ENCODE data around the gene OTUB1. TPM values are rescaled to one million over a fixed set of nuclear protein-coding genes. Genes with fewer than 3 reads are reported as not detected.

Gene OTUB1
- total and polyA plus RNA-seq, 2 donors (not counting 1 experiment from before 2014, with no cell fraction given): 78.2 to 119 TPM

DNA sequence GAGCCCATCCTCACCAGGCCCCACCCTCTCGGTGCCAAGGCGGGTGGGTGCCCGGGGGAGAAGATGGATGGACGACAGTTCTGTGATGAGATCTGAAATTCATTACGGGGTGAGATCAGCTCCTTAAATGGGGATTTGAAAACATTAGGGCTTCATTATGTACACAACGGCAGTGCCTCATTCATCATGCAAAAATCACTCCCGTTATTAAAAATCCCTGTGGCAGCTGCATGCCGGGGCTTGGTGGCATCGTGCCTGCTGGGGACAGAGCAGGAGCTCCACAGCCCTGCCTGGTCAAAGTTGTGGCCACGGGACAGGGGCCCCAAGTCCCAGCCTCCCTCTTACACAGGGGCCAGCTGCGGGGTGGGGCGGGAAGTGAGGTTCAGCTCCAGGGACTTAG, 20.2 kb downstream of the OTUB1 start:
- CTCF ChIA-PET: interaction anchor here (1.1 kb wide), 1 partner anchor 141 kb away, joined by 4 read pairs; no protein-coding TSS in a partner anchor
- H3K9me3 Mint-ChIP-seq (ENCODE audit: insufficient read depth): no peaks in the 10 kb centered on the region
- intact Hi-C loops (cut with micrococcal nuclease): no loop called here

DNA sequence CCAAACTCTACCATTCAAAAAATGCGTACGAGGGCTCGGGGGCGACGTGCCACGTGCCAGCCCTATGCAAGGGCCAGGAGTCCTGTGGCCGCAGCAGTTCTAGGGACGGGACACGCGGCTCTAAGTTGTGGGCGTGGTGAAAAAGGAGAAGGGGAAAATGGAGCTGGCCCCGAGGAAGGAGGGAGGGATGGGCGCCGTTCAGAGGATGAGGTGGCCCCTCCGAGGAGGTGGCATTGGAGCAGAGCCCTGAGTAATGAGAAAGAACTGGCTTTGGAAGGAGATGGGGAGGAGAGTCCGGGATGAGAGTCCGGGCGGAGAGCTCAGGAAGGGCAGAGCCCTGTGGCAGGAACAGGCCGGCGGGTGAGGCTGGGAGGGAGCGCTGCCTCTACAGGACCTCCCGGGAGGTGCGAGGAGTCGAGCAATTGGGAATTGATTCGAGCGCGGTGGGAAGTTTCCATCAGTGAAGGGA, 21.0 kb downstream of the OTUB1 start:
- Mint-ChIP-seq H3K4me3 (peak overlapping the region; percentile 49), H3K27me3 (peaks cover 26% of the 10 kb centered on the region), H3K27ac (no peak overlapping the region), H3K4me1 (peaks cover 11% of the 10 kb centered on the region), H3K9me3 (ENCODE audit: insufficient read depth) (no peaks in the 10 kb centered on the region)
- ATAC-seq (ENCODE audit: low read depth) (no peak), DNase-seq (no peak)
- Histone ChIP-seq H3K27ac (ENCODE audit: low read length in 2 of 2) (no peak overlapping the region), H3K9ac (ENCODE audit: low read length) (peak overlapping the region; percentile 69), H3K4me1 (ENCODE audit: control insufficient read depth in 2 of 2, insufficient read depth in 2 of 2, low read length in 2 of 2) (peaks cover 15 to 16% of the 10 kb centered on the region in 2 donors), H3K36me3 (replicated peaks in 1 of 2; ENCODE audit: control extremely low read depth in 1 of 2, control insufficient read depth in 1 of 2, extremely low read depth in 1 of 2, insufficient read depth in 2 of 2, low read length in 1 of 2) (no peaks in the 10 kb centered on the region), H3K79me2 (ENCODE audit: control insufficient read depth, insufficient read depth, low read length) (no peaks in the 10 kb centered on the region), H3K4me3 (ENCODE audit: control extremely low read depth in 1 of 5, extremely low read depth in 1 of 5, insufficient read depth in 1 of 5, low read depth in 2 of 5, low read length in 4 of 5) (peak overlapping the region in 2 of 5 experiments; percentile 54 to 62), H3K4me2 (replicated peaks; ENCODE audit: low read depth, low read length, poor library complexity, severe bottlenecking) (peak overlapping the region; percentile 85), H3K9me3 (ENCODE audit: control extremely low read depth in 1 of 3, control insufficient read depth in 2 of 3, insufficient read depth in 1 of 3, low read length in 2 of 3) (peaks cover 0 to 35% (median 0%) of the 10 kb centered on the region in 3 donors), H4K20me1 (ENCODE audit: control insufficient read depth, insufficient read depth, low read length, poor library complexity, severe bottlenecking) (no peaks in the 10 kb centered on the region), H2AFZ (ENCODE audit: insufficient read depth, low read depth, low read length, poor library complexity, severe bottlenecking) (peak overlapping the region; percentile 66), H3K27me3 (replicated peaks in 1 of 4; ENCODE audit: control extremely low read depth in 1 of 4, control insufficient read depth in 3 of 4, insufficient read depth in 4 of 4, low read length in 3 of 4) (peaks cover 0 to 40% (median 15%) of the 10 kb centered on the region in 4 experiments)
- TF ChIP-seq EZH2 (IDR thresholded peaks at IDR 0.05; ENCODE audit: borderline replicate concordance, insufficient read depth, low read depth, low read length, poor library complexity, severe bottlenecking): no peak
- TF ChIP-seq, protein P1, sequence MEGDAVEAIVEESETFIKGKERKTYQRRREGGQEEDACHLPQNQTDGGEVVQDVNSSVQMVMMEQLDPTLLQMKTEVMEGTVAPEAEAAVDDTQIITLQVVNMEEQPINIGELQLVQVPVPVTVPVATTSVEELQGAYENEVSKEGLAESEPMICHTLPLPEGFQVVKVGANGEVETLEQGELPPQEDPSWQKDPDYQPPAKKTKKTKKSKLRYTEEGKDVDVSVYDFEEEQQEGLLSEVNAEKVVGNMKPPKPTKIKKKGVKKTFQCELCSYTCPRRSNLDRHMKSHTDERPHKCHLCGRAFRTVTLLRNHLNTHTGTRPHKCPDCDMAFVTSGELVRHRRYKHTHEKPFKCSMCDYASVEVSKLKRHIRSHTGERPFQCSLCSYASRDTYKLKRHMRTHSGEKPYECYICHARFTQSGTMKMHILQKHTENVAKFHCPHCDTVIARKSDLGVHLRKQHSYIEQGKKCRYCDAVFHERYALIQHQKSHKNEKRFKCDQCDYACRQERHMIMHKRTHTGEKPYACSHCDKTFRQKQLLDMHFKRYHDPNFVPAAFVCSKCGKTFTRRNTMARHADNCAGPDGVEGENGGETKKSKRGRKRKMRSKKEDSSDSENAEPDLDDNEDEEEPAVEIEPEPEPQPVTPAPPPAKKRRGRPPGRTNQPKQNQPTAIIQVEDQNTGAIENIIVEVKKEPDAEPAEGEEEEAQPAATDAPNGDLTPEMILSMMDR (IDR thresholded peaks at IDR 0.05): no peak
- ChIA-PET POLR2A (no interaction called here), CTCF (interaction anchor here (1.1 kb wide), 1 partner anchor 140 kb away, joined by 4 read pairs; no protein-coding TSS in a partner anchor)
- WGBS (ENCODE audit: insufficient coverage): 4% methylated on average over 23 of the region's 27 CpGs
- intact Hi-C loops (cut with micrococcal nuclease): no loop called here

More for the DNA sequence above, 20.2 kb downstream of the OTUB1 start:
- H3K27ac Mint-ChIP-seq: no peak overlapping the region
- Histone ChIP-seq H3K4me2 (replicated peaks; ENCODE audit: low read depth, low read length, poor library complexity, severe bottlenecking) (no peak overlapping the region), H3K4me3 (ENCODE audit: control extremely low read depth in 1 of 5, extremely low read depth in 1 of 5, insufficient read depth in 1 of 5, low read depth in 2 of 5, low read length in 4 of 5) (no peak overlapping the region), H3K4me1 (ENCODE audit: control insufficient read depth in 2 of 2, insufficient read depth in 2 of 2, low read length in 2 of 2) (peaks cover 15 to 16% of the 10 kb centered on the region in 2 donors), H3K9ac (ENCODE audit: low read length) (no peak overlapping the region), H3K27ac (ENCODE audit: low read length in 2 of 2) (no peak overlapping the region), H3K36me3 (replicated peaks in 1 of 2; ENCODE audit: control extremely low read depth in 1 of 2, control insufficient read depth in 1 of 2, extremely low read depth in 1 of 2, insufficient read depth in 2 of 2, low read length in 1 of 2) (no peaks in the 10 kb centered on the region), H3K79me2 (ENCODE audit: control insufficient read depth, insufficient read depth, low read length) (no peaks in the 10 kb centered on the region), H4K20me1 (ENCODE audit: control insufficient read depth, insufficient read depth, low read length, poor library complexity, severe bottlenecking) (no peaks in the 10 kb centered on the region), H2AFZ (ENCODE audit: insufficient read depth, low read depth, low read length, poor library complexity, severe bottlenecking) (no peak overlapping the region), H3K9me3 (ENCODE audit: control extremely low read depth in 1 of 3, control insufficient read depth in 2 of 3, insufficient read depth in 1 of 3, low read length in 2 of 3) (peaks cover 0 to 30% (median 0%) of the 10 kb centered on the region in 3 donors), H3K27me3 (replicated peaks in 1 of 4; ENCODE audit: control extremely low read depth in 1 of 4, control insufficient read depth in 3 of 4, insufficient read depth in 4 of 4, low read length in 3 of 4) (peaks cover 0 to 40% (median 15%) of the 10 kb centered on the region in 4 experiments)
- DNase-seq (no peak), ATAC-seq (ENCODE audit: low read depth) (no peak)
- TF ChIP-seq, protein P1 (IDR thresholded peaks at IDR 0.05): no peak
- no peak for TF ChIP-seq EZH2 (IDR thresholded peaks at IDR 0.05; ENCODE audit: borderline replicate concordance, insufficient read depth, low read depth, low read length, poor library complexity, severe bottlenecking)
- POLR2A ChIA-PET: no interaction called here
- peaks cover 11% of the 10 kb centered on the region for H3K4me1 Mint-ChIP-seq
- H3K27me3 Mint-ChIP-seq: peaks cover 30% of the 10 kb centered on the region
- no peak overlapping the region for H3K4me3 Mint-ChIP-seq
- 67% methylated on average over 7 of the region's 12 CpGs for WGBS (ENCODE audit: insufficient coverage)
